Calu3 (cell line): ENCODE results near the gene TMEM63B. TPM values are rescaled to one million over a fixed set of nuclear protein-coding genes. Genes with fewer than 3 reads are reported as not detected.
"Not testable (repeated sequence)": the region's sequence is repeated elsewhere in the genome, so short reads cannot be mapped to it uniquely, and the experiment has no call there.

Source experiments
- BruUV-seq: library from RNA; stranded (reverse); fragments of 400-500 nt; replicated peaks from 2 replicates; lab custom pipeline; 2021; lab: Mats Ljungman, UMichigan
- CTCF ChIA-PET: fragments of 300-600 bp; sonication (Branson Sonifier 250); formaldehyde crosslinking; loops from one replicate; lab custom pipeline; 2022; ENCODE audit warnings: antibody characterized with exemption; lab: Charles Lee
- DNase-seq: peaks from one replicate; pipeline ENCODE4 v3.0.0; 2022
- H3K27ac Mint-ChIP-seq: one replicate; pipeline ENCODE4 v1.8.0; 2022; ENCODE audit warnings: mixed read lengths; ENCODE audit not compliant: unreplicated experiment
- H3K27me3 Mint-ChIP-seq: one replicate; pipeline ENCODE4 v1.8.0; 2022; ENCODE audit warnings: mixed read lengths; ENCODE audit not compliant: unreplicated experiment
- H3K36me3 Mint-ChIP-seq: one replicate; pipeline ENCODE4 v1.8.0; 2022; ENCODE audit warnings: mild to moderate bottlenecking, moderate library complexity, mixed read lengths; ENCODE audit not compliant: insufficient read depth, unreplicated experiment
- H3K4me1 Mint-ChIP-seq: one replicate; pipeline ENCODE4 v1.8.0; 2022; ENCODE audit warnings: mild to moderate bottlenecking, low read depth, mixed read lengths; ENCODE audit not compliant: unreplicated experiment
- H3K4me3 Mint-ChIP-seq: one replicate; pipeline ENCODE4 v1.8.0; 2022; ENCODE audit warnings: mild to moderate bottlenecking, low read depth, moderate library complexity, mixed read lengths; ENCODE audit not compliant: unreplicated experiment
- H3K9me3 Mint-ChIP-seq: one replicate; pipeline ENCODE4 v1.8.0; 2022; ENCODE audit warnings: low read depth, mixed read lengths; ENCODE audit not compliant: unreplicated experiment
- intact Hi-C: fragments of 100-400 bp; cut with micrococcal nuclease; formaldehyde crosslinking; loops from one replicate; pipeline ENCODE4 v1.10.0; 2022; ENCODE audit not compliant: unreplicated experiment
- total RNA-seq: library from RNA; stranded (reverse); gene quantifications from 2 replicates; pipeline ENCODE4 v1.2.3, GENCODE V29; 2022
- TF ChIP-seq, protein P1 (sequence below): fragments of 200-600 bp; IDR thresholded peaks from one replicate; pipeline ENCODE4 v1.8.0; 2022; ENCODE audit warnings: antibody characterized with exemption; ENCODE audit not compliant: unreplicated experiment

Gene TMEM63B
- total RNA-seq, 1 experiment from 2014 or later, result 84.2 TPM

DNA sequence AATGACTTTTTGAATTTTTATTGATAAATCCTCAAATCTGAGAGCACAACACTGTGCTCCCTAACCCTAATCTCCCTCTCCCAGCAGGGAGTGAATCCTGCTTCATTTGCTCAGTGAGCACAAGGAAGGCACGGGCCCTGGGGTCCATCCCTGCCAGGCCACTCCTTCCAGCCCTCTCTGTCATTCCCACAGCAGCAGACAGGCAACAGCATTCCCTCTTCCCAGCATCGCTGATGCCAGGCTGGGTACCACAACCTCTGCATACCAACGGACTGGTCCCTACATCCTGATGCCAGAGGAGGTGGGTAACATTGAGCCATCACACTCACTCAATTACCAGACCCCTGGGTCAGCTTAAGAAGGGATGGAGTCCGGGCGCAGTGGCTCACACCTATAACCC, 34.3 kb upstream of the TMEM63B start:
- CTCF ChIA-PET, result interaction anchor here (0.7 kb wide), 1 partner anchor 14 kb away, joined by 7 read pairs; no protein-coding TSS in a partner anchor
- no peaks in the 10 kb centered on the region for H3K27me3 Mint-ChIP-seq
- H3K9me3 Mint-ChIP-seq, result no peaks in the 10 kb centered on the region
- DNase-seq, result no peak
- TF ChIP-seq, protein P1, sequence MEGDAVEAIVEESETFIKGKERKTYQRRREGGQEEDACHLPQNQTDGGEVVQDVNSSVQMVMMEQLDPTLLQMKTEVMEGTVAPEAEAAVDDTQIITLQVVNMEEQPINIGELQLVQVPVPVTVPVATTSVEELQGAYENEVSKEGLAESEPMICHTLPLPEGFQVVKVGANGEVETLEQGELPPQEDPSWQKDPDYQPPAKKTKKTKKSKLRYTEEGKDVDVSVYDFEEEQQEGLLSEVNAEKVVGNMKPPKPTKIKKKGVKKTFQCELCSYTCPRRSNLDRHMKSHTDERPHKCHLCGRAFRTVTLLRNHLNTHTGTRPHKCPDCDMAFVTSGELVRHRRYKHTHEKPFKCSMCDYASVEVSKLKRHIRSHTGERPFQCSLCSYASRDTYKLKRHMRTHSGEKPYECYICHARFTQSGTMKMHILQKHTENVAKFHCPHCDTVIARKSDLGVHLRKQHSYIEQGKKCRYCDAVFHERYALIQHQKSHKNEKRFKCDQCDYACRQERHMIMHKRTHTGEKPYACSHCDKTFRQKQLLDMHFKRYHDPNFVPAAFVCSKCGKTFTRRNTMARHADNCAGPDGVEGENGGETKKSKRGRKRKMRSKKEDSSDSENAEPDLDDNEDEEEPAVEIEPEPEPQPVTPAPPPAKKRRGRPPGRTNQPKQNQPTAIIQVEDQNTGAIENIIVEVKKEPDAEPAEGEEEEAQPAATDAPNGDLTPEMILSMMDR, result no peak
- H3K4me1 Mint-ChIP-seq, result peaks cover 27% of the 10 kb centered on the region
- H3K4me3 Mint-ChIP-seq, result no peak overlapping the region
- no peak overlapping the region for H3K27ac Mint-ChIP-seq
- H3K36me3 Mint-ChIP-seq, result peaks cover 31% of the 10 kb centered on the region
- intact Hi-C loops, result no loop called here
- BruUV-seq, result no TSS peak

DNA sequence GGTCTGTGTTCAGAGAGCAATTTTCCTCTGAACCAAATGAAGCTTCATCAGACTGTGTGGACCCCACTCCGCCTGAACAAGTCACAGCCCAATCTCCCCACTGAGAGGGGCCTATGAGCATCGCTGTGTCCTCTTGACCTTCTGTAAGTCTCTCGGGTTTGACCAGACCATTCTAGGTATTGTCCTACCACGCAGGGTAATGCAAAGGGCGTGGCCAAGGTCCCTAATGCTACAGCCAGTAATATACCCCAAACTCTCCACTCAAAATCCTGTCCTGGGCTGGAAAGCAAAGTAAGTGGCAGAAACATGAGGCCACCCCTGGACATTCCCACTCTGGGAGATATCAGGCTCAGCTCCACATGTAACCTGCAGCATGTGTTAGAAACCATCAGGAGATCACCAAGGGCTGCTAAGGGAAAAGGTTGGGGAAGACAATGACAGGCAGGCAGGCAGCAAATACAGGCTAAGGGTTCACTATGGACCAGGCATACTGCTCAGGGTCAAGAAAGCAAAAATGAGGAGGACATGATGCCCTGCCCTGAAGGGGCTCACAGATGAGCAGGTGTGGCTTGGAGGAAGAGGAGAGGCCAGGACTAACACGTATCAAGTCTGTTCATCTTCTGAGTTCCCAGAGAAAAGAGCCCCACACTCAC, 33.5 kb upstream of the TMEM63B start:
- CTCF ChIA-PET, result interaction anchor here (0.5 to 0.9 kb wide), 5 partner anchors 9 to 1879 kb away, joined by 3 to 22 read pairs (median 7); no protein-coding TSS in a partner anchor
- TF ChIP-seq, protein P1, result no peak
- no peak for DNase-seq
- Mint-ChIP-seq H3K4me1 (peaks cover 27% of the 10 kb centered on the region), H3K27me3 (no peaks in the 10 kb centered on the region), H3K9me3 (no peaks in the 10 kb centered on the region), H3K36me3 (peaks cover 26% of the 10 kb centered on the region), H3K27ac (peak overlapping the region; percentile 5), H3K4me3 (no peak overlapping the region)
- intact Hi-C loops, result no loop called here
- BruUV-seq, result no TSS peak

DNA sequence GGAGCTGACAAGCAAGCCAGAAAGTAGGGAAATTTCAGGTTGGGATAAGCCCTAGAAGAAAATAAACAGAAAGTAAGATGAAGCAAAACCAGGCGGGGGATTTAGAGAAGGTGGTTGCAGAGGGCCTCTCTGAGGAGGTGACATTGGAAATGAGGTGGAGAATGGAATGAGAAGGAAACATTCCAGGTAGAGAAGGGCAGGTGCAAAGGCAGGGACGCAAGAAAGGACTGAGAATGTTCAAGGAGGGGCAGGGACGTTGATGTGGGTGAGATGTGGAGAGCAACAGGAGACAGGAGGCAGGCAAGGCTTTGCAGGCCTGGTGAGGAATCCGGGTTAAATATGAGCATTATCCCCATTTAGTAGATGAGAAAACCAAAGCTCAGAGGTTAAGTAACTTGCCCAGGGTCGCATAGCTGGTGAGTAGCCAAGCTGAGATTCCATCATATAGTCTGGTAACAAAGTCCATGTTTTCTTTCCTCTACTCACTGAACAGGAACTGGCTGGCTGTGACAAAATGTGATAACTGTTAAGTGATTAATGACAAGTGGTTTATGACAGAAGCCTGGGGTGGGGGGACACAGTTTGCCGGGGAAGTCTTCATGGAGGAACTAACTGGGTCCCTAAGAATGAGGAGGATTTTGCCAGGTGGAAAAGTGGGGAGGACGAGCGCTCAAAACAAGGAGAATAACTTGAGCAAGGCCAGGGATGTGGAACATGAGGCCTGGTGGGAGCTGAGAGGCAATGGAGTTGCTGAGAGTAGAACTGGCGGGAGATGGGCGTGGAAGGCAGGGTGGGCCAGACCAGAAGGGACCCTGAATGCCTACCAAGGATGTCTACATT, 32.7 kb upstream of the TMEM63B start:
- no TSS peak for BruUV-seq
- peaks cover 27% of the 10 kb centered on the region for H3K4me1 Mint-ChIP-seq
- TF ChIP-seq, protein P1, result no peak
- peak overlapping the region; percentile 2 for H3K4me3 Mint-ChIP-seq
- peaks cover 26% of the 10 kb centered on the region for H3K36me3 Mint-ChIP-seq
- H3K27me3 Mint-ChIP-seq, result no peaks in the 10 kb centered on the region
- intact Hi-C loops, result loop anchor here (5.0 kb wide), 1 partner anchor 143 kb away; no protein-coding TSS in a partner anchor
- CTCF ChIA-PET, result interaction anchor here (0.5 to 0.9 kb wide), 3 partner anchors 9 to 60 kb away, joined by 3 to 22 read pairs (median 8); no protein-coding TSS in a partner anchor
- H3K9me3 Mint-ChIP-seq, result no peaks in the 10 kb centered on the region
- no peak for DNase-seq
- H3K27ac Mint-ChIP-seq, result peak overlapping the region; percentile 5

DNA sequence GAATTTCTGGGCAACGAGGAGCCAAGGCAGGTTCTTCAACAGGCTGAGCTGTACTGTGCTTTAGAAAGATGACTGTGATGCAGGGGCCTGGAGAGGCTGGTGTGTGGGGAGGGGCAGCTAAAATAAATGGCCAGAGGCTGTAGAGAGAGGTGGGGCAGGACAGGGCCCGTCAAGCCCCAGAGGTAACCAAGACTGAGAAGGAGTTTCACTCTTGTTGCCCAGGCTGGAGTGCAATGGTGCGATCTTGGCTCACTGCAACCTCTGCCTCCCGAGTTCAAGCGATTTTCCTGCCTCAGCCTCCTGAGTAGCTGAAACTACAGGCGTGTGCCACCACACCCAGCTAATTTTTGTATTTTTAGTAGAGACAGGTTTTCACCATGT, 32.1 kb upstream of the TMEM63B start:
- Mint-ChIP-seq H3K27ac (peak overlapping the region; percentile 5), H3K4me1 (peaks cover 27% of the 10 kb centered on the region), H3K36me3 (peaks cover 29% of the 10 kb centered on the region)
- not testable (repeated sequence) for H3K27me3 Mint-ChIP-seq, DNase-seq, H3K4me3 Mint-ChIP-seq, H3K9me3 Mint-ChIP-seq, BruUV-seq
- intact Hi-C loops, result loop anchor here (5.0 kb wide), 1 partner anchor 142 kb away; no protein-coding TSS in a partner anchor
- CTCF ChIA-PET, result interaction anchor here (0.7 to 0.9 kb wide), 3 partner anchors 23 to 210 kb away, joined by 3 to 22 read pairs (median 3); no protein-coding TSS in a partner anchor
